ENCODE measurements around the gene P2RY11.

Gene P2RY11

GRCh38 chr19:10086591-10087192 lies 24.8 kb upstream of the P2RY11 start:
- Histone ChIP-seq H3K9me3 (ENCODE audit: insufficient read depth, low read length) (no peaks in the 10 kb centered on the region), H3K79me2 (ENCODE audit: insufficient read depth, low read length) (no peaks in the 10 kb centered on the region), H4K20me1 (ENCODE audit: low read depth, low read length) (no peaks in the 10 kb centered on the region), H3K4me2 (ENCODE audit: low read depth, low read length, poor library complexity, severe bottlenecking) (peak overlapping the region; percentile 60), H3K36me3 (ENCODE audit: low read length) (no peaks in the 10 kb centered on the region), H3K4me3 (ENCODE audit: insufficient read depth, low read length, poor library complexity, severe bottlenecking) (peak overlapping the region; percentile 56), H3K27ac (ENCODE audit: low read depth, low read length) (no peak overlapping the region), H3K9ac (ENCODE audit: low read length) (peak overlapping the region; percentile 53), H2AFZ (ENCODE audit: low read depth, low read length, severe bottlenecking) (peak overlapping the region; percentile 90), H3K27me3 (ENCODE audit: low read length) (no peaks in the 10 kb centered on the region), H3K9me2 (replicated peaks; ENCODE audit: insufficient read depth, low read length) (no peaks in the 10 kb centered on the region), H3F3A (ENCODE audit: insufficient read depth) (peaks cover 10% of the 10 kb centered on the region; the same call in 1 of the 2 replicates)
- TF ChIP-seq EZH2phosphoT487 (conservative IDR thresholded peaks at IDR 0.05; ENCODE audit: low read length) = no peak
- no peak for TF ChIP-seq CTCF (IDR thresholded peaks at IDR 0.05; ENCODE audit: insufficient read depth, low read length, poor library complexity, severe bottlenecking)

GRCh38 chr19:10087296-10088061 lies 24.0 kb upstream of the P2RY11 start:
- Histone ChIP-seq H3K27me3 (ENCODE audit: low read length) (no peaks in the 10 kb centered on the region), H3K36me3 (ENCODE audit: low read length) (no peaks in the 10 kb centered on the region), H3K27ac (ENCODE audit: low read depth, low read length) (no peak overlapping the region), H3K9ac (ENCODE audit: low read length) (no peak overlapping the region), H3K79me2 (ENCODE audit: insufficient read depth, low read length) (no peaks in the 10 kb centered on the region), H3K4me3 (ENCODE audit: insufficient read depth, low read length, poor library complexity, severe bottlenecking) (no peak overlapping the region), H4K20me1 (ENCODE audit: low read depth, low read length) (no peaks in the 10 kb centered on the region), H2AFZ (ENCODE audit: low read depth, low read length, severe bottlenecking) (no peak overlapping the region), H3K4me2 (ENCODE audit: low read depth, low read length, poor library complexity, severe bottlenecking) (no peak overlapping the region), H3F3A (ENCODE audit: insufficient read depth) (peaks cover 10% of the 10 kb centered on the region; the same call in 1 of the 2 replicates), H3K9me2 (replicated peaks; ENCODE audit: insufficient read depth, low read length) (no peaks in the 10 kb centered on the region), H3K9me3 (ENCODE audit: insufficient read depth, low read length) (no peaks in the 10 kb centered on the region)
- TF ChIP-seq EZH2phosphoT487 (conservative IDR thresholded peaks at IDR 0.05; ENCODE audit: low read length) (no peak), CTCF (IDR thresholded peaks at IDR 0.05; ENCODE audit: insufficient read depth, low read length, poor library complexity, severe bottlenecking) (no peak)

- Histone ChIP-seq H3K36me3 (ENCODE audit: low read length) (no peaks in the 10 kb centered on the region), H3F3A (ENCODE audit: insufficient read depth) (peaks cover 10% of the 10 kb centered on the region; the same call in 1 of the 2 replicates), H4K20me1 (ENCODE audit: low read depth, low read length) (no peaks in the 10 kb centered on the region), H3K27me3 (ENCODE audit: low read length) (no peaks in the 10 kb centered on the region), H3K9me2 (replicated peaks; ENCODE audit: insufficient read depth, low read length) (no peaks in the 10 kb centered on the region), H3K4me3 (ENCODE audit: insufficient read depth, low read length, poor library complexity, severe bottlenecking) (no peak overlapping the region), H3K4me2 (ENCODE audit: low read depth, low read length, poor library complexity, severe bottlenecking) (no peak overlapping the region), H2AFZ (ENCODE audit: low read depth, low read length, severe bottlenecking) (no peak overlapping the region), H3K9ac (ENCODE audit: low read length) (no peak overlapping the region), H3K9me3 (ENCODE audit: insufficient read depth, low read length) (no peaks in the 10 kb centered on the region), H3K79me2 (ENCODE audit: insufficient read depth, low read length) (no peaks in the 10 kb centered on the region), H3K27ac (ENCODE audit: low read depth, low read length) (no peak overlapping the region)
- TF ChIP-seq EZH2phosphoT487 (conservative IDR thresholded peaks at IDR 0.05; ENCODE audit: low read length) (no peak), CTCF (IDR thresholded peaks at IDR 0.05; ENCODE audit: insufficient read depth, low read length, poor library complexity, severe bottlenecking) (no peak)
Observed at GRCh38 chr19:10088949-10089554, 22.4 kb upstream of the P2RY11 start.
